Activated B cell treated with CpG ODN at 0.5 μM for 24 hours (primary cell): ENCODE results near the gene ABCC5. TPM values are rescaled to one million over a fixed set of nuclear protein-coding genes. Genes with fewer than 3 reads are reported as not detected.

Source experiments
- ATAC-seq: fragments of 200-7000 bp; cut with Tn5 transposase; one replicate; pipeline ENCODE4 v1.10.0; 2021; ENCODE audit warnings: low read depth, mild to moderate bottlenecking, moderate library complexity
- CTCF ChIA-PET: fragments of 350-600 bp; sonication (Branson Sonifier 250); formaldehyde crosslinking; loops from one replicate; lab custom pipeline; 2021; ENCODE audit warnings: antibody characterized with exemption; lab: Charles Lee
- POLR2A ChIA-PET: fragments of 350-600 bp; sonication (Branson Sonifier 250); formaldehyde crosslinking; loops from one replicate; lab custom pipeline; 2021; ENCODE audit warnings: antibody characterized with exemption; lab: Charles Lee
- DNase-seq: peaks from one replicate; pipeline ENCODE4 v3.0.0; 2022
- H3K27ac Mint-ChIP-seq: one replicate; pipeline ENCODE4 v1.8.0; 2020; ENCODE audit warnings: mixed read lengths
- H3K27me3 Mint-ChIP-seq: one replicate; pipeline ENCODE4 v1.8.0; 2021; ENCODE audit warnings: mixed read lengths
- H3K36me3 Mint-ChIP-seq: one replicate; pipeline ENCODE4 v1.8.0; 2021; ENCODE audit warnings: low read depth, mixed read lengths
- H3K4me1 Mint-ChIP-seq: one replicate; pipeline ENCODE4 v1.8.0; 2021; ENCODE audit warnings: mixed read lengths
- H3K4me3 Mint-ChIP-seq: one replicate; pipeline ENCODE4 v1.8.0; 2020; ENCODE audit warnings: mild to moderate bottlenecking, mixed read lengths
- H3K9me3 Mint-ChIP-seq: one replicate; pipeline ENCODE4 v1.8.0; 2020; ENCODE audit warnings: mixed read lengths
- CTCF ChIP-seq: fragments of 200-600 bp; IDR thresholded peaks from one replicate; pipeline ENCODE4 v1.8.0; 2022; ENCODE audit warnings: antibody characterized with exemption, mild to moderate bottlenecking
- intact Hi-C: fragments of 100-400 bp; cut with micrococcal nuclease; formaldehyde crosslinking; loops from one replicate; pipeline ENCODE4 v1.15.1; 2024
- total RNA-seq: library from RNA; stranded (reverse); gene quantifications from 2 replicates; pipeline ENCODE4 v1.2.3, GENCODE V29; 2022

Gene ABCC5
- total RNA-seq, 1 donor from 2014 or later: 10.6 TPM

DNA sequence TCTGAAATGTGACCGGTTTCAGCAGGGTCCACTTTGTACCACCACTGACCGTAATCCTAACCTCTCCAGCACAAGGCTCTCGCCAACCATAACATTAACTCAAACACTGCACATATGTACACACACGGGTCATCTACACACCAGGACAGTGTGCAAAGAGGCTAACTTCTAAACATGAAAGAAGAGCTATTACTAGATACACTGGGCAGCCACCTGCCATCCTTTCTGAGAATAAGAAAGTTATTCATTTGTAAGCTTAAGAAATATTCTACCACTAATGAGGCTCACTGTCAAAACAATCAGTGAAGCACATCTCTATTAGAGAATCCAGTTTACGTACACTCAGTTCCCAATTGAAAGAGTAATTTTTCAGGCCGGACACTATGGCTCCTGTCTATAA lies 73.9 kb downstream of the ABCC5 start:
- H3K27ac Mint-ChIP-seq: no peak overlapping the region
- peaks cover 50% of the 10 kb centered on the region for H3K36me3 Mint-ChIP-seq
- CTCF ChIA-PET: no interaction called here

GRCh38 chr3:183941216-183941615 lies 76.5 kb downstream of the ABCC5 start:
- no peak overlapping the region for H3K4me3 Mint-ChIP-seq
- no peak for TF ChIP-seq CTCF
- H3K9me3 Mint-ChIP-seq: no peaks in the 10 kb centered on the region
- no peak overlapping the region for H3K27ac Mint-ChIP-seq
- H3K27me3 Mint-ChIP-seq: no peaks in the 10 kb centered on the region
- no peak for ATAC-seq
- intact Hi-C loops: no loop called here
- ChIA-PET POLR2A (no interaction called here), CTCF (interaction anchor here (0.6 kb wide), 1 partner anchor 44 kb away, joined by 4 read pairs; no protein-coding TSS in a partner anchor)
- peaks cover 49% of the 10 kb centered on the region for H3K36me3 Mint-ChIP-seq
- no peak for DNase-seq
- H3K4me1 Mint-ChIP-seq: no peaks in the 10 kb centered on the region

More for the DNA sequence above, 73.9 kb downstream of the ABCC5 start:
- no peak for TF ChIP-seq CTCF
- Mint-ChIP-seq H3K27me3 (no peaks in the 10 kb centered on the region), H3K9me3 (no peaks in the 10 kb centered on the region), H3K4me3 (no peak overlapping the region), H3K4me1 (no peaks in the 10 kb centered on the region)
- DNase-seq (no peak), ATAC-seq (no peak)
- POLR2A ChIA-PET: no interaction called here
- intact Hi-C loops: no loop called here

DNA sequence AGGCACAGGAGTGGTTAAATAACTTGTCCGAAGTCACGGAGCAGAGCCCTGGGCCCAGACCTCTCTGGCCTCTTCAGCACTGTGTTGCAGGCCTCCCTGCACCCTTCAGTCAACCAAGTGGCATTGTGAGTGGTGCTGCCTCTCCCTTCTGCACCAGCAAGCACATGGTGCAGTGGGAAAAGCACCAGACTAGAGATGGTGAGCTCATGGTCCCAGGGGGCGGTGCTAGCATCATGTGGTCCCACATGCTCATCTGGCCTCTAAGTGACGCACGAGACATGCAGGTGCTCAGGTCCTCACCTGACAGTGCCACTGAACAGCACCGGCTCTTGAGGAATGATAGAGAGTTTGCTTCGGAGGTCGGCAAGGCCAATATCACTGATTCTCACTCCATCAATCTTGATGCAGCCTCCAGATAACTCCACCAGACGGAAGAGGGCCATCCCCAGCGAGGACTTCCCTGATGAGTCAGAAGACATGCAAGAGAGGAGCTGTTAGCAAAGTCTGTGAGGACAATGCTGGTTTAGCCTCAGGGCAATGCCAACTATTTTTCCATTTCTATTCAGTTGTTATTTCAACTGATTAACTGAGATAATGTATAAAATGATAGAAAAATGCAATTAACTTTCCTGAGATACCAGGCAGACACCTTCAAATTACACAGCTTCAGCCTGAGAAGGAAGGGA lies 79.9 kb downstream of the ABCC5 start:
- no peak for DNase-seq
- peaks cover 32% of the 10 kb centered on the region for H3K36me3 Mint-ChIP-seq
- intact Hi-C loops: no loop called here
- no peak overlapping the region for H3K27ac Mint-ChIP-seq
- CTCF ChIA-PET: no interaction called here
- no peak for TF ChIP-seq CTCF
- POLR2A ChIA-PET: no interaction called here
- H3K4me1 Mint-ChIP-seq: no peaks in the 10 kb centered on the region
- ATAC-seq: peak; percentile 31
- no peaks in the 10 kb centered on the region for H3K27me3 Mint-ChIP-seq
- no peak overlapping the region for H3K4me3 Mint-ChIP-seq
- H3K9me3 Mint-ChIP-seq: no peaks in the 10 kb centered on the region

DNA sequence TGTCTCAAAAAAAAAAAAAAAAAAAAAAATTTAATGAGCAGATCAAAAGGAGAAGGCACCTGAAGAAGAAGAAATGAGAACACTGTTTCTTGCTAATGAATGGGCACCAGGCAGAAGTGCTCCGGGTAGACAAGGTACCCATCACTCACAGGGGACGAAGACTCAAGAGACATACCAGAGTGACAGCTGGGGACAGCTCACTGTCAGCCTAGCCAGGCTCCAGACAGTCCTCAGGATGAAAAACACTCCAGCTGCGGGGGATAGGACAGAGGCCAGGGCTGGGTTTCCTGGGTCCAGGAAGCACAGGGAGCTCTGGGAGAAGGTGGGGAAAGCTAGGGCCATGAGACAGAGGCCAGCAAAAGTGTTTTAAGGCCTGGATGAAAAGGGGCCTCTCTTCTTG lies 84.5 kb downstream of the ABCC5 start:
- Mint-ChIP-seq H3K9me3 (no peaks in the 10 kb centered on the region), H3K4me1 (no peaks in the 10 kb centered on the region), H3K27ac (no peak overlapping the region), H3K36me3 (peaks cover 20% of the 10 kb centered on the region), H3K27me3 (no peaks in the 10 kb centered on the region), H3K4me3 (no peak overlapping the region)
- ATAC-seq (no peak), DNase-seq (no peak)
- POLR2A ChIA-PET: no interaction called here
- no peak for TF ChIP-seq CTCF
- intact Hi-C loops: no loop called here
- CTCF ChIA-PET: no interaction called here

GRCh38 chr3:183931881-183932280 lies 85.8 kb downstream of the ABCC5 start:
- H3K4me1 Mint-ChIP-seq: no peaks in the 10 kb centered on the region
- POLR2A ChIA-PET: no interaction called here

More at GRCh38 chr3:183931881-183932280, 85.8 kb downstream of the ABCC5 start:
- Mint-ChIP-seq H3K27me3 (no peaks in the 10 kb centered on the region), H3K4me3 (no peak overlapping the region), H3K9me3 (no peaks in the 10 kb centered on the region), H3K36me3 (peaks cover 12% of the 10 kb centered on the region), H3K27ac (no peak overlapping the region)
- ATAC-seq (no peak), DNase-seq (no peak)
- intact Hi-C loops: no loop called here
- CTCF ChIA-PET: no interaction called here
- no peak for TF ChIP-seq CTCF
